ENCODE measurements around the gene PTF1A.
"Not testable (repeated sequence)": the region's sequence is repeated elsewhere in the genome, so short reads cannot be mapped to it uniquely, and the experiment has no call there.

PTF1A gene

GRCh38 chr10:23203369-23204325, 11.5 kb downstream of the PTF1A start:
- DNase-seq, result no peak

GRCh38 chr10:23204773-23205172, 12.7 kb downstream of the PTF1A start:
- no peak for DNase-seq

DNA sequence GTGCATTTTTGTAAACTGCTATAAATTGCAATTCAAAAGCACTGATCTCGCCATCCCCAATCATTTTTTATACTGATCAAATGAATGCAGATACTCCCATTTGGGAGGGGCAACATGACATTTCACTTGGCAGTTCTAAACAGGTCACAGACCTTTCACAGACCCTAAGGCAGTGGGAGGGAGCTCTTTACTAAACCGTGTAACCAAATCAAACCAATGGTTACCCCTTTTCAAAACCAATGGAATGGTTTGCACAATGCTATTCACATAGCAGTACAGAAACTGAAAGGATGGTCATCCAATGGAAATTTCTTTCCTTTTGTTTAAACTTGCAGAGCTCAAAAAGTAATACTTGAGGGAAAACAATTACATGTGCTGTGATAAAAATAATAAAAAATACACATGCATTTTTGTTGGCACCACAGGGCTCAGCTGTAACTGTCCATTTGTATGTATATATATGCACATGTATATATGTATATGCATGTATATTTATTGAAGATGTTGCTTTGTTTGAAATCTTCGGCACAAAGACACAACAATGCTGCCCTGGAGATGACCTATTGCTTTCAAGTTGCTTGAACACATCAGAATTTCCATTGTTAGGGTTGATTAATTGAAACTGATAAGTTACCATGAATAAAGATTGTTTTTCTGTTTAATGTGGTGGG, 14.0 kb downstream of the PTF1A start:
- DNase-seq, result no peak

DNA sequence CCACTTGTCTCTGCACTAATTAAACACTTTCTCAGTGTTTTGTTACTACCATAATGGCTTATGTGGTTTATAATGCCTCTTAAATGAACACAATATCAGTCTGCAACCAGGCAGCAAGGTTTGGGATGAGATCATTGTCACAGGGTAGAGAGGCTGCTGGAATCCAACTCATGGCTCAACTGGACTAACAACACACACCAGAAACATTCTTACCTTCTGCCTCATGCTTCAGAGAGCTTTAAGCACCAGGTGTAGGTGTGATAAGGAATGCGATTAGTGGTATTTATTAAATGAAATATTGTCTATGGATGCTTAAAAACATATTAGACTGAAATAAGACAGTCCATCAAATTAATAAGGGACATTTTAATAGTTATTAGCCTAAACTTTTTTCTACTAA, 25.4 kb downstream of the PTF1A start:
- no peak for DNase-seq

GRCh38 chr10:23230582-23230981, 38.5 kb downstream of the PTF1A start:
- DNase-seq, result no peak

DNA sequence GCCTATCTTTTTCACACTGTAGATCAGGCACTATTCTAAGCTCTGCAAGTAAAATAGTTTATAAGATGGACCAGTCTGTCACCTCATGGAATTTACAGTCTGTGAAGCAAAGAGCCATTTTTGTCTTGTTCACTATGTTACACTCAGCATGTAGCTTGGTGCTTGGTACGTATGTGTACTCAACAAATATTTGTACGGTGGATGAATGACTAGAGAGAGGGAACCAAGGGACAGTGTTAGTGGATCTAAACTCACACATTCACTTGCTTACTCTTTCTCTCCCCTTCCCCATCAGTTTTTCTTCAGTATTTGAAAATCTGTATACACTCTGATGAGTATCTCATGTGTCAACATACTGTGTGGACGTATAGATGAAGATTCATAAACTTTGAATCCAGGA, 45.9 kb downstream of the PTF1A start:
- no peak for DNase-seq

- DNase-seq, result not testable (repeated sequence)
Observed at GRCh38 chr10:23241779-23242178, 49.7 kb downstream of the PTF1A start.

All from hypothalamus (tissue), 51 donors.